Measurements from ENCODE around the gene RBBP8NL. TPM values are rescaled to one million over a fixed set of nuclear protein-coding genes. Genes with fewer than 3 reads are reported as not detected.

Gene RBBP8NL
- total RNA-seq, 1 experiment from 2014 or later: 1.5 TPM

DNA sequence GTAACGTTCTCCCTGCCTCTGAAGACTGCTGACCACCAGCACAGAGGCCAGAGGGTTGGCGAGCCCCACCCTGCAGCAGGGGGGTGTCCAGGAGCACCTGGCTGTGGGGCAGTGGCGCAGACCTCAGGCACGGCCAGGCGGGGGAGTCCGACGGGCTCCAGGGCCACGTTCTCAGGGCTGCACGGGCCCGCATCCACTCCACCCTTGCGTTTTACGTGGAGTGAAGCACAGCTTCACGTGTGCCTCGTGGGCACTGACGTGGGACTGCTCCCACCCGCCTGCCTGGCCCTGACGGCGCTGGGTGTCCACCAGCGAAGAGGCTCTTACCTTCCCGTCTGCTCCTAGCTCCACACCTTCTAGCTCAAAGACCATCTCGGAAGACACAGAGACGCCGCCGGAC, 33.5 kb downstream of the RBBP8NL start:
- Mint-ChIP-seq H3K36me3 (peaks cover 5% of the 10 kb centered on the region), H3K4me3 (no peak overlapping the region), H3K4me1 (peaks cover 2% of the 10 kb centered on the region), H3K27me3 (ENCODE audit: low read depth) (no peaks in the 10 kb centered on the region), H3K27ac (no peak overlapping the region), H3K9me3 (peaks cover 9% of the 10 kb centered on the region; the same call in 1 of the 2 replicates)
- CTCF ChIA-PET: interaction anchor here (0.7 to 5.7 kb wide), 8 partner anchors 8 to 397 kb away, joined by 3 to 21 read pairs (median 4); no protein-coding TSS in a partner anchor
- ATAC-seq (no peak), DNase-seq (ENCODE audit: low spot score) (no peak)
- TF ChIP-seq, protein P1, sequence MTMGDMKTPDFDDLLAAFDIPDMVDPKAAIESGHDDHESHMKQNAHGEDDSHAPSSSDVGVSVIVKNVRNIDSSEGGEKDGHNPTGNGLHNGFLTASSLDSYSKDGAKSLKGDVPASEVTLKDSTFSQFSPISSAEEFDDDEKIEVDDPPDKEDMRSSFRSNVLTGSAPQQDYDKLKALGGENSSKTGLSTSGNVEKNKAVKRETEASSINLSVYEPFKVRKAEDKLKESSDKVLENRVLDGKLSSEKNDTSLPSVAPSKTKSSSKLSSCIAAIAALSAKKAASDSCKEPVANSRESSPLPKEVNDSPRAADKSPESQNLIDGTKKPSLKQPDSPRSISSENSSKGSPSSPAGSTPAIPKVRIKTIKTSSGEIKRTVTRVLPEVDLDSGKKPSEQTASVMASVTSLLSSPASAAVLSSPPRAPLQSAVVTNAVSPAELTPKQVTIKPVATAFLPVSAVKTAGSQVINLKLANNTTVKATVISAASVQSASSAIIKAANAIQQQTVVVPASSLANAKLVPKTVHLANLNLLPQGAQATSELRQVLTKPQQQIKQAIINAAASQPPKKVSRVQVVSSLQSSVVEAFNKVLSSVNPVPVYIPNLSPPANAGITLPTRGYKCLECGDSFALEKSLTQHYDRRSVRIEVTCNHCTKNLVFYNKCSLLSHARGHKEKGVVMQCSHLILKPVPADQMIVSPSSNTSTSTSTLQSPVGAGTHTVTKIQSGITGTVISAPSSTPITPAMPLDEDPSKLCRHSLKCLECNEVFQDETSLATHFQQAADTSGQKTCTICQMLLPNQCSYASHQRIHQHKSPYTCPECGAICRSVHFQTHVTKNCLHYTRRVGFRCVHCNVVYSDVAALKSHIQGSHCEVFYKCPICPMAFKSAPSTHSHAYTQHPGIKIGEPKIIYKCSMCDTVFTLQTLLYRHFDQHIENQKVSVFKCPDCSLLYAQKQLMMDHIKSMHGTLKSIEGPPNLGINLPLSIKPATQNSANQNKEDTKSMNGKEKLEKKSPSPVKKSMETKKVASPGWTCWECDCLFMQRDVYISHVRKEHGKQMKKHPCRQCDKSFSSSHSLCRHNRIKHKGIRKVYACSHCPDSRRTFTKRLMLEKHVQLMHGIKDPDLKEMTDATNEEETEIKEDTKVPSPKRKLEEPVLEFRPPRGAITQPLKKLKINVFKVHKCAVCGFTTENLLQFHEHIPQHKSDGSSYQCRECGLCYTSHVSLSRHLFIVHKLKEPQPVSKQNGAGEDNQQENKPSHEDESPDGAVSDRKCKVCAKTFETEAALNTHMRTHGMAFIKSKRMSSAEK (CRISPR knock-in tag; IDR thresholded peaks at IDR 0.05; ENCODE audit: borderline replicate concordance): no peak
- no peak for TF ChIP-seq CREM (CRISPR knock-in tag; IDR thresholded peaks at IDR 0.05)
- TF ChIP-seq, protein P2, sequence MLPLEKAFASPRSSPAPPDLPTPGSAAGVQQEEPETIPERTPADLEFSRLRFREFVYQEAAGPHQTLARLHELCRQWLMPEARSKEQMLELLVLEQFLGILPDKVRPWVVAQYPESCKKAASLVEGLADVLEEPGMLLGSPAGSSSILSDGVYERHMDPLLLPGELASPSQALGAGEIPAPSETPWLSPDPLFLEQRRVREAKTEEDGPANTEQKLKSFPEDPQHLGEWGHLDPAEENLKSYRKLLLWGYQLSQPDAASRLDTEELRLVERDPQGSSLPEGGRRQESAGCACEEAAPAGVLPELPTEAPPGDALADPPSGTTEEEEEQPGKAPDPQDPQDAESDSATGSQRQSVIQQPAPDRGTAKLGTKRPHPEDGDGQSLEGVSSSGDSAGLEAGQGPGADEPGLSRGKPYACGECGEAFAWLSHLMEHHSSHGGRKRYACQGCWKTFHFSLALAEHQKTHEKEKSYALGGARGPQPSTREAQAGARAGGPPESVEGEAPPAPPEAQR (CRISPR knock-in tag; IDR thresholded peaks at IDR 0.05): no peak
- no peak for TF ChIP-seq PRRX2 (CRISPR knock-in tag; IDR thresholded peaks at IDR 0.05)
- TF ChIP-seq NFATC4 (CRISPR knock-in tag; IDR thresholded peaks at IDR 0.05): no peak
- no peak for TF ChIP-seq NR2C2 (CRISPR knock-in tag; IDR thresholded peaks at IDR 0.05)
- POLR2A ChIA-PET: no interaction called here

DNA sequence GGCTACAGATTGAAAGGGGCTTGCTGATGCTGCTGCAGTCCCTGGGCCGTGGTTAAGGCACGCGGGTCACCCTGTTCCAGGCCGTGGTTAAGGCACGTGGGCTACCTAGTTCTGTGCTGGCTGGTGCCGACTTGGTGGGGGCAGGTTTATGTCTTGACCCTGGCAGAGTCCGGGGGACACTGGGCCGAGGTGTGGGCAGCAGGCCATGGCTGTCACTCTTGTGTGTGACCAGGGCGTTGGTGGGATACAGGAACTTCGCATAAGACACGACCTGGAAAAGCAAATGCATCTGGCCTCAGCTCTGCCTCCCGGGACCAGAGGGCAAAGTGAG, 34.0 kb downstream of the RBBP8NL start:
- DNase-seq (ENCODE audit: low spot score) (no peak), ATAC-seq (no peak)
- ChIA-PET POLR2A (no interaction called here), CTCF (interaction anchor here (0.9 to 5.7 kb wide), 7 partner anchors 8 to 398 kb away, joined by 3 to 21 read pairs (median 4); no protein-coding TSS in a partner anchor)
- peaks cover 7% of the 10 kb centered on the region for H3K4me1 Mint-ChIP-seq
- no peak for TF ChIP-seq ELF4 (CRISPR knock-in tag; IDR thresholded peaks at IDR 0.05; ENCODE audit: low read depth)
- no peak for TF ChIP-seq SP1 (CRISPR knock-in tag; conservative IDR thresholded peaks at IDR 0.05)
- TF ChIP-seq ATF1 (CRISPR knock-in tag; IDR thresholded peaks at IDR 0.05): no peak
- TF ChIP-seq SMAD4 (CRISPR knock-in tag; IDR thresholded peaks at IDR 0.05): no peak
- no peak for TF ChIP-seq CREM (CRISPR knock-in tag; IDR thresholded peaks at IDR 0.05)
- no peak for TF ChIP-seq GRHL2 (CRISPR knock-in tag; IDR thresholded peaks at IDR 0.05; ENCODE audit: insufficient replicate concordance, severe bottlenecking)
- TF ChIP-seq ZNF138 (CRISPR knock-in tag; conservative IDR thresholded peaks at IDR 0.05): no peak
- no peak for TF ChIP-seq ESRRA (CRISPR knock-in tag; IDR thresholded peaks at IDR 0.05; ENCODE audit: borderline replicate concordance)
- TF ChIP-seq ZNF232 (CRISPR knock-in tag; IDR thresholded peaks at IDR 0.05): no peak
- TF ChIP-seq, protein P3, sequence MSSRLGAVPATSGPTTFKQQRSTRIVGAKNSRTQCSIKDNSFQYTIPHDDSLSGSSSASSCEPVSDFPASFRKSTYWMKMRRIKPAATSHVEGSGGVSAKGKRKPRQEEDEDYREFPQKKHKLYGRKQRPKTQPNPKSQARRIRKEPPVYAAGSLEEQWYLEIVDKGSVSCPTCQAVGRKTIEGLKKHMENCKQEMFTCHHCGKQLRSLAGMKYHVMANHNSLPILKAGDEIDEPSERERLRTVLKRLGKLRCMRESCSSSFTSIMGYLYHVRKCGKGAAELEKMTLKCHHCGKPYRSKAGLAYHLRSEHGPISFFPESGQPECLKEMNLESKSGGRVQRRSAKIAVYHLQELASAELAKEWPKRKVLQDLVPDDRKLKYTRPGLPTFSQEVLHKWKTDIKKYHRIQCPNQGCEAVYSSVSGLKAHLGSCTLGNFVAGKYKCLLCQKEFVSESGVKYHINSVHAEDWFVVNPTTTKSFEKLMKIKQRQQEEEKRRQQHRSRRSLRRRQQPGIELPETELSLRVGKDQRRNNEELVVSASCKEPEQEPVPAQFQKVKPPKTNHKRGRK (CRISPR knock-in tag; IDR thresholded peaks at IDR 0.05; ENCODE audit: borderline replicate concordance): no peak
- TF ChIP-seq NFE2L1 (CRISPR knock-in tag; IDR thresholded peaks at IDR 0.05): no peak
- TF ChIP-seq TEAD4 (CRISPR knock-in tag; IDR thresholded peaks at IDR 0.05): no peak
- no peak for TF ChIP-seq PRRX2 (CRISPR knock-in tag; IDR thresholded peaks at IDR 0.05)
- TF ChIP-seq TP53 (CRISPR knock-in tag; IDR thresholded peaks at IDR 0.05): no peak
- TF ChIP-seq, protein P4, sequence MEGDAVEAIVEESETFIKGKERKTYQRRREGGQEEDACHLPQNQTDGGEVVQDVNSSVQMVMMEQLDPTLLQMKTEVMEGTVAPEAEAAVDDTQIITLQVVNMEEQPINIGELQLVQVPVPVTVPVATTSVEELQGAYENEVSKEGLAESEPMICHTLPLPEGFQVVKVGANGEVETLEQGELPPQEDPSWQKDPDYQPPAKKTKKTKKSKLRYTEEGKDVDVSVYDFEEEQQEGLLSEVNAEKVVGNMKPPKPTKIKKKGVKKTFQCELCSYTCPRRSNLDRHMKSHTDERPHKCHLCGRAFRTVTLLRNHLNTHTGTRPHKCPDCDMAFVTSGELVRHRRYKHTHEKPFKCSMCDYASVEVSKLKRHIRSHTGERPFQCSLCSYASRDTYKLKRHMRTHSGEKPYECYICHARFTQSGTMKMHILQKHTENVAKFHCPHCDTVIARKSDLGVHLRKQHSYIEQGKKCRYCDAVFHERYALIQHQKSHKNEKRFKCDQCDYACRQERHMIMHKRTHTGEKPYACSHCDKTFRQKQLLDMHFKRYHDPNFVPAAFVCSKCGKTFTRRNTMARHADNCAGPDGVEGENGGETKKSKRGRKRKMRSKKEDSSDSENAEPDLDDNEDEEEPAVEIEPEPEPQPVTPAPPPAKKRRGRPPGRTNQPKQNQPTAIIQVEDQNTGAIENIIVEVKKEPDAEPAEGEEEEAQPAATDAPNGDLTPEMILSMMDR (IDR thresholded peaks at IDR 0.05): no peak
- TF ChIP-seq, protein P5, sequence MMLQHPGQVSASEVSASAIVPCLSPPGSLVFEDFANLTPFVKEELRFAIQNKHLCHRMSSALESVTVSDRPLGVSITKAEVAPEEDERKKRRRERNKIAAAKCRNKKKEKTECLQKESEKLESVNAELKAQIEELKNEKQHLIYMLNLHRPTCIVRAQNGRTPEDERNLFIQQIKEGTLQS (CRISPR knock-in tag; conservative IDR thresholded peaks at IDR 0.05): no peak
- TF ChIP-seq, protein P6, sequence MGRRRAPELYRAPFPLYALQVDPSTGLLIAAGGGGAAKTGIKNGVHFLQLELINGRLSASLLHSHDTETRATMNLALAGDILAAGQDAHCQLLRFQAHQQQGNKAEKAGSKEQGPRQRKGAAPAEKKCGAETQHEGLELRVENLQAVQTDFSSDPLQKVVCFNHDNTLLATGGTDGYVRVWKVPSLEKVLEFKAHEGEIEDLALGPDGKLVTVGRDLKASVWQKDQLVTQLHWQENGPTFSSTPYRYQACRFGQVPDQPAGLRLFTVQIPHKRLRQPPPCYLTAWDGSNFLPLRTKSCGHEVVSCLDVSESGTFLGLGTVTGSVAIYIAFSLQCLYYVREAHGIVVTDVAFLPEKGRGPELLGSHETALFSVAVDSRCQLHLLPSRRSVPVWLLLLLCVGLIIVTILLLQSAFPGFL (CRISPR knock-in tag; IDR thresholded peaks at IDR 0.05; ENCODE audit: borderline replicate concordance): no peak
- TF ChIP-seq NFATC4 (CRISPR knock-in tag; IDR thresholded peaks at IDR 0.05): no peak
- TF ChIP-seq, protein P7, sequence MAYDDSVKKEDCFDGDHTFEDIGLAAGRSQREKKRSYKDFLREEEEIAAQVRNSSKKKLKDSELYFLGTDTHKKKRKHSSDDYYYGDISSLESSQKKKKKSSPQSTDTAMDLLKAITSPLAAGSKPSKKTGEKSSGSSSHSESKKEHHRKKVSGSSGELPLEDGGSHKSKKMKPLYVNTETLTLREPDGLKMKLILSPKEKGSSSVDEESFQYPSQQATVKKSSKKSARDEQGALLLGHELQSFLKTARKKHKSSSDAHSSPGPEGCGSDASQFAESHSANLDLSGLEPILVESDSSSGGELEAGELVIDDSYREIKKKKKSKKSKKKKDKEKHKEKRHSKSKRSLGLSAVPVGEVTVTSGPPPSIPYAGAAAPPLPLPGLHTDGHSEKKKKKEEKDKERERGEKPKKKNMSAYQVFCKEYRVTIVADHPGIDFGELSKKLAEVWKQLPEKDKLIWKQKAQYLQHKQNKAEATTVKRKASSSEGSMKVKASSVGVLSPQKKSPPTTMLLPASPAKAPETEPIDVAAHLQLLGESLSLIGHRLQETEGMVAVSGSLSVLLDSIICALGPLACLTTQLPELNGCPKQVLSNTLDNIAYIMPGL (CRISPR knock-in tag; IDR thresholded peaks at IDR 0.05): no peak
- no peak for TF ChIP-seq GABPB1 (CRISPR knock-in tag; IDR thresholded peaks at IDR 0.05)
- H3K9me3 Mint-ChIP-seq: peaks cover 9% of the 10 kb centered on the region; the same call in 1 of the 2 replicates
- no peak overlapping the region for H3K27ac Mint-ChIP-seq
- no peak overlapping the region for H3K4me3 Mint-ChIP-seq
- H3K36me3 Mint-ChIP-seq: peaks cover 11% of the 10 kb centered on the region
- no peaks in the 10 kb centered on the region for H3K27me3 Mint-ChIP-seq (ENCODE audit: low read depth)

Measured in WTC11 (cell line).